Kidney (tissue), 14 donors: ENCODE data around the gene PLCXD1. TPM values are rescaled to one million over a fixed set of nuclear protein-coding genes. Genes with fewer than 3 reads are reported as not detected.
A peak's percentile ranks its signal among the peaks of the same experiment; 100 is the strongest.

Experiments used
- DNase-seq, 5 donors: peaks; one replicate each; pipeline ENCODE4 v3.0.0-alpha.2; 2013 to 2020
- FAIRE-seq: peaks from 2 replicates; lab custom pipeline; 2012; peaks lifted over from hg19 to GRCh38; lab: Jason Lieb, UNC
- H3K27ac ChIP-seq, 2 donors: one replicate each; pipeline ENCODE4 v1.7.0; 2013; ENCODE audit warnings: low read depth in 2 of 2, low read length in 2 of 2, inconsistent platforms in 1 of 2
- H3K27me3 ChIP-seq: one replicate; pipeline ENCODE4 v1.7.1; 2013; ENCODE audit warnings: low read length, inconsistent platforms; ENCODE audit not compliant: control insufficient read depth, insufficient read depth
- H3K36me3 ChIP-seq, 3 donors: one replicate each; pipeline versions ENCODE4 v1.7.0 to v1.7.1; 2013; ENCODE audit warnings: low read length in 3 of 3, control low read depth in 1 of 3, inconsistent platforms in 1 of 3; ENCODE audit not compliant: insufficient read depth in 3 of 3, control insufficient read depth in 2 of 3
- H3K4me1 ChIP-seq, 3 donors: one replicate each; pipeline versions ENCODE4 v1.7.0 to v1.7.1; 2013; ENCODE audit warnings: low read length in 3 of 3, inconsistent platforms in 1 of 3, low read depth in 1 of 3; ENCODE audit not compliant: control insufficient read depth in 2 of 3, insufficient read depth in 2 of 3
- H3K4me3 ChIP-seq, 3 donors: one replicate each; pipeline versions ENCODE4 v1.7.0 to v1.8.1; 2013; ENCODE audit warnings: low read length in 3 of 3, control low read depth in 1 of 3, inconsistent platforms in 1 of 3
- H3K9ac ChIP-seq, 3 donors: one replicate each; pipeline versions ENCODE4 v1.7.0 to v1.7.1; 2013; ENCODE audit warnings: low read length in 3 of 3, control low read depth in 1 of 3, inconsistent platforms in 1 of 3
- H3K9me3 ChIP-seq, 3 donors: one replicate each; pipeline versions ENCODE4 v1.7.0 to v1.7.1; 2013; ENCODE audit warnings: low read length in 3 of 3, control low read depth in 1 of 3, inconsistent platforms in 1 of 3; ENCODE audit not compliant: control insufficient read depth in 2 of 3, insufficient read depth in 1 of 3
- intact Hi-C: fragments of 100-400 bp; cut with DNase I; formaldehyde crosslinking; loops from one replicate; pipeline ENCODE4 v1.11.1; 2022
- polyA plus RNA-seq: library from polyadenylated mRNA; stranded (reverse); fragments of 350-450 nt; fragmentation: Illumina TruSeq; extraction: RNeasy Lipid Tissue Mini Kit (QIAGEN cat#74804); gene quantifications from one replicate; pipeline ENCODE4 v1.2.3, GENCODE V29; 2014; ENCODE audit warnings: low read depth, low replicate concordance; ENCODE audit not compliant: insufficient read depth
- total RNA-seq: library from RNA; stranded (reverse); fragmentation: NEBNext Ultra II Directional; extraction: Animal tissue kit (Norgen Biotek cat#: 25700); gene quantifications from one replicate; pipeline ENCODE4 v1.2.1, GENCODE V29; 2021
- TF ChIP-seq, protein P1 (sequence below): IDR thresholded peaks from 3 replicates; pipeline ENCODE4 v1.5.1; 2012; ENCODE audit warnings: mild to moderate bottlenecking, moderate library complexity, borderline replicate concordance; ENCODE audit not compliant: insufficient read depth; ENCODE audit errors: extremely low read depth
- donor health status: control.
- donor health status: control.
- donor health status: control.
- donor health status: control.
- donor health status: control.
- donor health status: DM: yes; HTN: yes; CAD: no.
- donor health status: Normal renal cell carcinoma (clear cell type).

The PLCXD1 gene
- total and polyA plus RNA-seq, 2 donors from 2014 or later: 4.9 to 11.0 TPM

DNA sequence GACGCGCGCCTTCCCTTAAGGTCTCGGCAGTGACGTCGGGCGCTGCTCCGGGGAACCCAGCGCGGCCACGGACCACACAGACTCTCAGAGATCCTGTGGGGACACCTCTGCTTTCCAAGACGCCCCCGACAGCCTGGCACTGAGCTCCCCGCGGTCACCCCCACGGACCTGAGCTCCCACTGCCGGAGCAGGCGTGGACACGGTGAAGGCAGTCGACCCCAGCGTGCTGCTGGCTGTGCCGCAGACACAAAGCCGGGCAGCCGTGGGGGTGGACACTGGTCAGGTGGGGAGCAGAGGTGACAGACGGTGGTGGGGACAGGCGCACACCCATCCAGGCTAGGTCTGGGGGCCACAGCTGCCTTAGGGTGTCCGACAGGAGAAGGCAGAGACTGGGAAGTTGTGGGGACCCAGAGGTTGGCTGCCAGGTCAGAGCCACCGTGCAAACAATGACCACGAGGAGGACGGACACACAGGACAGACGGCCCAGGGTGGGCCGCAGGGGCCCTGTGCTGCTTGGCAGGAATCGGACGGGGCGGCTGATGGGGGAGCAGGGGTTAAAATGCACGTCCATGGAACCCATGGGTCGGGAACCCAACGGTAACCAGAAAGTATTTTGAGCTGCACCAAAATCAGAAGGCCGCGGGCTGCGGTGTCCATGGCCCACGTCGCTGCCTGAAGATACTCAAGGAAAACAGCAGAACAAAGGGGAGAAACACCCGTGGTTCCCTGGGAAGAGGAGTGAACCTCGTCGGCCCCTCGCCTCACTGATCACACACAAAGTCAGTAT lies 54.0 kb downstream of the PLCXD1 start:
- no peaks in the 10 kb centered on the region for H3K27me3 ChIP-seq
- H3K27ac ChIP-seq: no peak overlapping the region
- H3K9me3 ChIP-seq: no peaks in the 10 kb centered on the region
- TF ChIP-seq, protein P1, sequence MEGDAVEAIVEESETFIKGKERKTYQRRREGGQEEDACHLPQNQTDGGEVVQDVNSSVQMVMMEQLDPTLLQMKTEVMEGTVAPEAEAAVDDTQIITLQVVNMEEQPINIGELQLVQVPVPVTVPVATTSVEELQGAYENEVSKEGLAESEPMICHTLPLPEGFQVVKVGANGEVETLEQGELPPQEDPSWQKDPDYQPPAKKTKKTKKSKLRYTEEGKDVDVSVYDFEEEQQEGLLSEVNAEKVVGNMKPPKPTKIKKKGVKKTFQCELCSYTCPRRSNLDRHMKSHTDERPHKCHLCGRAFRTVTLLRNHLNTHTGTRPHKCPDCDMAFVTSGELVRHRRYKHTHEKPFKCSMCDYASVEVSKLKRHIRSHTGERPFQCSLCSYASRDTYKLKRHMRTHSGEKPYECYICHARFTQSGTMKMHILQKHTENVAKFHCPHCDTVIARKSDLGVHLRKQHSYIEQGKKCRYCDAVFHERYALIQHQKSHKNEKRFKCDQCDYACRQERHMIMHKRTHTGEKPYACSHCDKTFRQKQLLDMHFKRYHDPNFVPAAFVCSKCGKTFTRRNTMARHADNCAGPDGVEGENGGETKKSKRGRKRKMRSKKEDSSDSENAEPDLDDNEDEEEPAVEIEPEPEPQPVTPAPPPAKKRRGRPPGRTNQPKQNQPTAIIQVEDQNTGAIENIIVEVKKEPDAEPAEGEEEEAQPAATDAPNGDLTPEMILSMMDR: no peak
- FAIRE-seq: no peak
- no peak overlapping the region for H3K9ac ChIP-seq
- DNase-seq: peak in 1 of 5 donors; percentile 56
- intact Hi-C loops: no loop called here
- H3K4me1 ChIP-seq: peaks cover 0 to 5% (median 0%) of the 10 kb centered on the region in 3 donors
- no peak overlapping the region for H3K4me3 ChIP-seq
- H3K36me3 ChIP-seq: no peaks in the 10 kb centered on the region

GRCh38 chrX:335758-336155 lies 54.6 kb downstream of the PLCXD1 start:
- peaks cover 0 to 5% (median 0%) of the 10 kb centered on the region in 3 donors for H3K4me1 ChIP-seq
- H3K36me3 ChIP-seq: no peaks in the 10 kb centered on the region
- H3K9me3 ChIP-seq: no peaks in the 10 kb centered on the region
- no peak overlapping the region for H3K9ac ChIP-seq
- no peak overlapping the region for H3K27ac ChIP-seq
- no peaks in the 10 kb centered on the region for H3K27me3 ChIP-seq
- TF ChIP-seq, protein P1: no peak
- intact Hi-C loops: no loop called here
- DNase-seq: peak in 1 of 5 donors; percentile 40
- FAIRE-seq: no peak
- no peak overlapping the region for H3K4me3 ChIP-seq

DNA sequence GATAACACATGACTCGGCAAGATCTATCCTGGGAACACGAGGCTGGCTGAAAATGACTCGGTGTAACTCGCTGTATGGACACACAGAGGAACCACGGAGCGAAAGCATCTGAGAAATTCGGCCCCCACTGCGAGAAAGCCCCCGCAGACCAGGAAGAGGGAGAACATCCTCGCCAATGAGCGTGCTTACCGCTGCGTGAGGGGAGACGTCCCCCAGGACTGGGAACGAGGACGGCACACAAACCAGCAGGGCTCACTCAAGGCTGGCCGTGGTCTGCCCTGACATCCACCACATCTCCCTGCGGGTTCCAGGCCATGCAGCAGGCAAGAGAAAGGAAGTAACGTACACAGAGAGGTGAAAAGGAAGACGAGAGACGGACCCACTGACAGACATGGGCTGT lies 55.0 kb downstream of the PLCXD1 start:
- peak in 1 of 5 donors; percentile 58 for DNase-seq
- no peak for FAIRE-seq
- Histone ChIP-seq H3K4me1 (peaks cover 0 to 2% (median 0%) of the 10 kb centered on the region in 3 donors), H3K9me3 (no peaks in the 10 kb centered on the region), H3K9ac (no peak overlapping the region), H3K27ac (no peak overlapping the region), H3K36me3 (no peaks in the 10 kb centered on the region), H3K4me3 (no peak overlapping the region), H3K27me3 (no peaks in the 10 kb centered on the region)
- TF ChIP-seq, protein P1: no peak
- intact Hi-C loops: no loop called here
